ENCODE results near the gene SLC25A29.
A peak's percentile ranks its signal among the peaks of the same experiment; 100 is the strongest.
"Not testable (repeated sequence)": the region's sequence is repeated elsewhere in the genome, so short reads cannot be mapped to it uniquely, and the experiment has no call there.

The SLC25A29 gene

GRCh38 chr14:100312110-100312876 is 6.0 kb upstream of the SLC25A29 start:
- DNase-seq (ENCODE audit: low read depth in 2 of 2), result not testable (repeated sequence)

- no peak for DNase-seq (ENCODE audit: low read depth in 2 of 2)
Measured at GRCh38 chr14:100309028-100309737, 2.9 kb upstream of the SLC25A29 start.

DNA sequence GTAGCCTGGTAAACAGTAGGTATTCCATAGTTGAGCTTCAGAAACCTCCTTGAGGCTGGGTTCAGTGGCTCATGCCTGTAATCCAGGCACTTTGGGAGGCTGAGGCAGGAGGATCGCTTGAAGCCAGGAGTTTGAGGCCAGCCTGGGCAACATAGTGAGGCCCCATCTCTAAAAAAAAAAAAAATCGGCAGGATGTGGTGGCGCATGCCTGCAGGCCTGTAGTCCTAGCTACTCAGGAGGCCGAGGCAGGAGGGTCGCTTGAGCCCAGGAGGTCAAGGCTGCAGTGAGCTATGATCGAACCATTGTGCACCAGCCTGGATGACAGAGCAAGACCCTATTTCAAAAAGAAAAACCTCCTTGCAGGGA is 2.2 kb upstream of the SLC25A29 start:
- DNase-seq (ENCODE audit: low read depth in 2 of 2), result not testable (repeated sequence)

GRCh38 chr14:100307766-100308426 is 1.7 kb upstream of the SLC25A29 start:
- no peak for DNase-seq (ENCODE audit: low read depth in 2 of 2)

- DNase-seq (ENCODE audit: low read depth in 2 of 2), result no peak
Measured at GRCh38 chr14:100306998-100307765, 938 bp upstream of the SLC25A29 start.

DNA sequence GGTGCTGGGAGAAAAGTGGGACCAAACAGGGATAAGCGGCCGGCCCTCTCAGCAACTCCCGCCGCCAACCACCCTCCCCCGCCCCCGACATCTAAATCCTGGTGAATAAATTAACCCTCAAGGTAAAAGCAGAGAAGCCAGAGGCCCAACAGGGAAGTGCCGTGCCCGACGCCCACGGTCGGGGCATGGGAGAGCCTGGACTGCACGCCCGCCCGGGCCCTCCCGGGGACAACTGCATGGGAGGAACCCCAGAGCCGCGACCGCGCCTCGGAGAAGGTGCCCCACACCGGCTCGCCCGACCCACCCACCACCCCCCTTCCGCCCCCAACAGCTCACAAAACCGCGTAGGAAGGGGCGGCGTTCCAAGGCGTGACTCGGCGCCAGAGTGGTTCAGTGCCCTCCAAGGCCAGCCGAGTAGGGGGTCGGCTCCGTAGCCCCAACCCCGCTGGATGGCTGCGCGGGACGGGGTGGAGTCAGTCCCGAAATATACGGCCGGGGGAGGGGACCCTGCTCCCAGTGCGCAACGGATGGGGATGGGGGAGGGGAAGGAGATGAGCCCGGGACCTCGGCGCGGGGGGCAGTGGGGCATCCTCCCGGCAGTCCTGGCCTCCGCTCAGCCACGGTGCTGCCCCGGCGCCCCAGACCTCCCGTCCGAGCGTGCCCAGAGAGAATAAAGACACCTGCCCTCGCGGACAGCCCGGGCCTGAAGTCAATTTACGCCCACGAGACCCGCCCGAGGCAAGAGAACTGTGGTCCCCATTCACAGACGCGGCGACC is 732 bp downstream of the SLC25A29 start:
- peak in 1 of 2 donors; percentile 37 for DNase-seq (ENCODE audit: low read depth in 2 of 2)

DNA sequence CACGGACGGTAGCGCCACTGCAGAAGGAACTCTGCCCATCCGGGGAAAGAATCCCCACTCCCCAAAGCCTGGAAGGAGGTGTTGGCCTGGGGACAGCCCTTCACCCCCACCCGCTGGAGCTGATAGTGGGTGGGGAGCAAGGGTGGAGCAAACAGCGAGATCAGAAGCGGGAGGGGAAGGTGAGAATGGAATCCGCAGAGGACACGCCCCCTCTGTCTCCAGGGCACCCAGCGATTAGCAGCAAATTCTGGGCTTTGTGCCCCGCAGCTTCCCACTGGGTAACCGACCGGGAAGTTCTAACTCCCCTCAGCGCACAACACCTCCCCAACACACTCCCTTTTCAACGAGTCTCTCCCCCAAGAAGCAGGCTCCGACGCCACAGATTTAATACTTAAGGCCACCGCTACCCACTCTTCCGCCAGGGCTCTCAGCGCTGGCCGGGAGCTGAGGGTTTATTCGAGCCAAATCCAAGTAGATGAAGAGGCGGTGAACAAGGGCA is 1.4 kb downstream of the SLC25A29 start:
- DNase-seq (ENCODE audit: low read depth in 2 of 2), result no peak

DNA sequence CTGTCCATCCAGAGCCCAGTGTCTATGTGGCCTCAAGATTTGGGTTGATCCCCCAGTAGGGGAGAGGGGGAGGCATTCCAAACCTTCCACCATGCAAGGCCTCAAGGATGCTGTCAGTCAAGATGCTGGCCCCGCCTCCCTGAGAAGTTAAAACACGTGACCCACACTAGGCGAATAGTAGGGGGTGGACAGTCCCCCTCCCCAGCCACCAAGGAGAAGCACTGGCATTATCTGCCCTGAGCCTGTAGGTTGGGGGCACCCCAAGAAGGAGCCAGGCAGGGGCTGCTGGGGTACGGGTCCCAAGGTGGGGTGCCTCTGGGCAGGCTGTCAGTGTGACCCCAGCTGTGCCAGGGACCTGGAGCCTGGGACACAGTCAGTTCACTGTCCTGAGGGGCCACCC is 2.3 kb downstream of the SLC25A29 start:
- DNase-seq (ENCODE audit: low read depth in 2 of 2), result no peak

DNA sequence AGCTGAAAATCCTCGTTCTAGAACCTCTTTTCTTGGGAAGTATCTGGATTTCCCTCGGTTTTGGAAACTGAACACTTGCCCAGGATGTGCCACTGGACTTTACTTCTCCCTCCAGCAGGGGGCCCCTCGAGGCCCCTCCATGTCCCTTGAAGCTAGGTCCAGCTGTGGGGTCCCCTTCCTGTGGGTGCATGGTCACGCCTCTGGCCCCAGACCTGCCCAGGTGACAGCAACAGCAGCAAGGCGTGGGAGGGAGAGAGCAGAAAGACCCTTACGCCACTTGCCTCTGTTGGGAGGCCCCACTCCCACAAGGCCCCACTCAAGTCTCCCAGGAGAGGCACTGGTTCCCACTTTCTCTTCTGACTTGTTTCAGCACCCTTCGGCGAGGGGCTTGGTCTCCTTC is 3.1 kb downstream of the SLC25A29 start:
- no peak for DNase-seq (ENCODE audit: low read depth in 2 of 2)

- no peak for DNase-seq (ENCODE audit: low read depth in 2 of 2)
Measured at GRCh38 chr14:100302616-100303015, 3.6 kb downstream of the SLC25A29 start.

- DNase-seq (ENCODE audit: low read depth in 2 of 2), result no peak
Measured at GRCh38 chr14:100299238-100299560, 7.0 kb downstream of the SLC25A29 start.

GRCh38 chr14:100298551-100299237 is 7.5 kb downstream of the SLC25A29 start:
- DNase-seq (ENCODE audit: low read depth in 2 of 2), result no peak

- no peak for DNase-seq (ENCODE audit: low read depth in 2 of 2)
Measured at GRCh38 chr14:100297320-100298300, 8.6 kb downstream of the SLC25A29 start.

GRCh38 chr14:100296729-100297128 is 9.5 kb downstream of the SLC25A29 start:
- DNase-seq (ENCODE audit: low read depth in 2 of 2), result not testable (repeated sequence)

DNA sequence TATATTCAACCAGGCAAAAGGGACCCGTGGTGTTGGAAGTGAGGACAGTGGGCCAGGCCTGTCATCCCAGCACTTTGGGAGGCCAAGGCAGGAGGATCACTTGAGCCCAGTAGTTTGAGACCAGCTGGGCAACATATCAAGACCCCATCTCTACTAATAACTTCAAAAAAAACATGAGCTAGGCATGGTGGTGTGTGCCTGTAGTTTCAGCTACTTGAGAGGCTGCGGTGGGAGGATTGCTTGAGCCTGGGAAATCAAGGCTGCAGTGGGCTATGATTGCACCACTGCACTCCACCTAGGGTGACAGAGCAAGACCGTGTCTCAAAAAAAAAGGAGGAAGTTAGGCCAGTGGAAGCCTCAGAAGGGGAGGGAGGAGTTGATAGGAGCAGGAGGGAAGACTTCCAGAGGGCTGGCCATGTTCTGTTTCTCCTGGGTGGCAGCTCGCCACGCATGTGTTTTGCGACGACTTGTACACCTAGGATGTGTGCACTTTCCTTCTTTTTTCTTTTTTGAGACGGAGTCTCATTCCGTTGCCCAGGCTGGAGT is 10.1 kb downstream of the SLC25A29 start:
- DNase-seq (ENCODE audit: low read depth in 2 of 2), result no peak

- no peak for DNase-seq (ENCODE audit: low read depth in 2 of 2)
Measured at GRCh38 chr14:100295376-100296105, 10.7 kb downstream of the SLC25A29 start.

DNA sequence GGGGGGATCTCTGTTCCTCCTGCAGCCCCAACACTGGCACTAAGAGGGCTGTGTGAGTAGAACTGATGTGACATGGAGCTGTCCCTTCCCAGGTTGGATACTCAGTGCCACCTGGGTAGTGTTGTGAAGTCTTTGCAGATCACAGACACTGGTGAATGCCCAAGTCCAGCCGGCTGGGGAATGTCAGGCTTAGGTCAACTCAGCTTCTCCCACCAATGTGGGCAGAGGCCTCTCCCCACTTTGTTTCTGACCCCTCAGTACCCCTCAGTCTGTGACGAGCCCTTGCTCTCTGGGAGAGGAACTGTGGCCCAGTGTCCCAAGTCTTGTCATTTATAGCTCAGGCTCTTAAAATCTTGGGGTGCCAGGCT is 11.3 kb downstream of the SLC25A29 start:
- no peak for DNase-seq (ENCODE audit: low read depth in 2 of 2)

DNA sequence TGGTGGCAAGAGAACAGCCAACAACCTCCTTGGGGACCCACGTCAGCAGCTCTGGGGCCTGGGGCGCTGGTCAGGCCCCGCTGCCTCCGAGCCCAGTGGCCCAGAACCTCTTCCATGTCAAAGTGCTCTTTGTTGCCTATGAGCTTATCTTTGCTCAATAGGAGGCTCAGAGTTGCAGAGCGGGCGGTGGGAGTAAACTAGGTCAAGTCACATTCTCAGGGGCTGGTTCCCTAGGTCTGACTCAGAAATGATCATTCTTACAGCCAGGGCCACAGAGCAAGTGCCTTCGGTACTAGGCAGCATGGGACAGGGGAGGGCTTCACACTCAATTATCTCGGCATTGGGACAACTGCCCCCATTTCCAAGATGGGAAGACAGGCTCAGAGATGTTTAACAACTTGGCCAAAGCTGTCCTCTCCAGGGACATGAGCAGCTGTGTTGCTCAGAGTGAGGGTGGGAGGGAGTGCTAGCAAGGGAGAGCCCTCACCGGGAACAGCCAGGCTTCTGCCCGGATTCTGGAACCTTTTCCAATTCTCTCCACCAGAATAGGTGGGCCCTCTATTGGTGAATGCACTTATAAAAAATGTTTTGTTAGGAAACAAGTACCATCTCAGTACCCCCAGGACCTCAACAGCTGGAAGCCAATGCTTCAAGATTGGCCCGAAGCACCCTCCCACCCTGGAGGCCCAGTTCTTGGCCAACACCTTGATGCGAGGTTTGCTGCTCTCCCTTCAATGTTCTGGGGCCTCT is 11.9 kb downstream of the SLC25A29 start:
- no peak for DNase-seq (ENCODE audit: low read depth in 2 of 2)
